ENCODE results near the gene CRTAC1. TPM values are rescaled to one million over a fixed set of nuclear protein-coding genes. Genes with fewer than 3 reads are reported as not detected.
"Not testable (repeated sequence)": the region's sequence is repeated elsewhere in the genome, so short reads cannot be mapped to it uniquely, and the experiment has no call there.

The CRTAC1 gene
- polyA plus RNA-seq, 1 donor (not counting 4 experiments of a cell fraction or from before 2014, with no cell fraction given), result not detected

DNA sequence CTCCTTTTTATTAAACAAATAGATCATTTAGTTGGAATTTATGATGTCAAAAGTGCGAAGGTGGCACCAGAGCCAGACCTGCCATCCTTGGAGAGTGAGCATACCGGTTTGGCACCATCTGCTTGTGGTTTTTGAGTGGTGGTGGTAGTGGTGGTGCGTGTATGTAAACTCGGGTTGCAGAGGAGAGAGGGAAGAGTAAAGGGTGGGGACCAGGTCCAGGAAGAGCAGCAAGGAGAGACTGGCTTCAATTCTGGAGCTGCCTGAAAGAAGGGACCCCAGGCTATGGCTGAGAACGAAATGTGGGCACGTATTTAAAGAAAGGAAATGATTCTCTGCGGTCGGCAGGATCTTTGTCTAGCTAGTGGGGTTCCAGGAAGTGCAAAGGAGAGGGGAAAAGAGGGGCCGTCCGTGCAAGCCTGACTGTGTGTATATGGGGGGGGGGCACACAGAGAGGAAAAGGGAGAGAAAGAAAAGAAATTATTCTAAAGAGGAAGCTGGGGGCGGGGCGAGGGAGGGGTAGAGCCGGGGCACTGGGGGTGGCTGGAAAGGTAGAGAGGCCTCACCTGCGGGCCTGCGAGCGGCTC lies 181.2 kb downstream of the CRTAC1 start:
- peaks cover 39% of the 10 kb centered on the region for H3K4me1 ChIP-seq (ENCODE audit: control insufficient read depth, extremely low read depth, insufficient read depth, low read length)
- FAIRE-seq (peak; percentile 75), DNase-seq (ENCODE audit: low read depth, low spot score) (no peak)
- peak overlapping the region; percentile 57 to 79 (median 67) for H3K4me3 ChIP-seq (ENCODE audit: control insufficient read depth in 2 of 3, extremely low read depth in 1 of 3, insufficient read depth in 2 of 3, low read depth in 1 of 3, low read length in 3 of 3)
- H3K9me1 ChIP-seq (ENCODE audit: control insufficient read depth, extremely low read depth, insufficient read depth, low read length), result peaks cover 6% of the 10 kb centered on the region
- H3K27me3 ChIP-seq (ENCODE audit: control insufficient read depth, extremely low read depth, insufficient read depth, low read length), result no peaks in the 10 kb centered on the region
- peak overlapping the region; percentile 26 for H3K27ac ChIP-seq (ENCODE audit: control insufficient read depth, insufficient read depth, low read length)
- dilution Hi-C loops (cut with MboI; ENCODE audit: extremely low pct_ligation_motif_present, low sequenced_read_pairs), result no loop called here
- peak overlapping the region; percentile 47 for H3K9ac ChIP-seq (ENCODE audit: control insufficient read depth, extremely low read depth, insufficient read depth, low read length)
- H3K4me2 ChIP-seq (ENCODE audit: control insufficient read depth, extremely low read depth, insufficient read depth, low read depth, low read length), result peak overlapping the region; percentile 89
- no peaks in the 10 kb centered on the region for H3K36me3 ChIP-seq (ENCODE audit: control insufficient read depth in 2 of 2, extremely low read depth in 1 of 2, insufficient read depth in 2 of 2, low read length in 2 of 2)
- no peaks in the 10 kb centered on the region for H3K9me3 ChIP-seq (ENCODE audit: control insufficient read depth, low read depth, low read length)
- no peak for TF ChIP-seq EZH2 (IDR thresholded peaks at IDR 0.05; ENCODE audit: low read length)
- TF ChIP-seq, protein P1, sequence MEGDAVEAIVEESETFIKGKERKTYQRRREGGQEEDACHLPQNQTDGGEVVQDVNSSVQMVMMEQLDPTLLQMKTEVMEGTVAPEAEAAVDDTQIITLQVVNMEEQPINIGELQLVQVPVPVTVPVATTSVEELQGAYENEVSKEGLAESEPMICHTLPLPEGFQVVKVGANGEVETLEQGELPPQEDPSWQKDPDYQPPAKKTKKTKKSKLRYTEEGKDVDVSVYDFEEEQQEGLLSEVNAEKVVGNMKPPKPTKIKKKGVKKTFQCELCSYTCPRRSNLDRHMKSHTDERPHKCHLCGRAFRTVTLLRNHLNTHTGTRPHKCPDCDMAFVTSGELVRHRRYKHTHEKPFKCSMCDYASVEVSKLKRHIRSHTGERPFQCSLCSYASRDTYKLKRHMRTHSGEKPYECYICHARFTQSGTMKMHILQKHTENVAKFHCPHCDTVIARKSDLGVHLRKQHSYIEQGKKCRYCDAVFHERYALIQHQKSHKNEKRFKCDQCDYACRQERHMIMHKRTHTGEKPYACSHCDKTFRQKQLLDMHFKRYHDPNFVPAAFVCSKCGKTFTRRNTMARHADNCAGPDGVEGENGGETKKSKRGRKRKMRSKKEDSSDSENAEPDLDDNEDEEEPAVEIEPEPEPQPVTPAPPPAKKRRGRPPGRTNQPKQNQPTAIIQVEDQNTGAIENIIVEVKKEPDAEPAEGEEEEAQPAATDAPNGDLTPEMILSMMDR (optimal IDR thresholded peaks at IDR 0.05 in 1 of 3, IDR thresholded peaks at IDR 0.05 in 1 of 3, conservative IDR thresholded peaks at IDR 0.05 in 1 of 3; ENCODE audit: extremely low read depth in 1 of 3, insufficient read depth in 2 of 3, low read length in 3 of 3), result no peak
- H2AFZ ChIP-seq (ENCODE audit: control insufficient read depth, low read length), result peak overlapping the region; percentile 68
- no peaks in the 10 kb centered on the region for H3K79me2 ChIP-seq (ENCODE audit: control insufficient read depth, insufficient read depth, low read length)
- H4K20me1 ChIP-seq (ENCODE audit: control insufficient read depth, extremely low read depth, insufficient read depth, low read length), result no peaks in the 10 kb centered on the region

DNA sequence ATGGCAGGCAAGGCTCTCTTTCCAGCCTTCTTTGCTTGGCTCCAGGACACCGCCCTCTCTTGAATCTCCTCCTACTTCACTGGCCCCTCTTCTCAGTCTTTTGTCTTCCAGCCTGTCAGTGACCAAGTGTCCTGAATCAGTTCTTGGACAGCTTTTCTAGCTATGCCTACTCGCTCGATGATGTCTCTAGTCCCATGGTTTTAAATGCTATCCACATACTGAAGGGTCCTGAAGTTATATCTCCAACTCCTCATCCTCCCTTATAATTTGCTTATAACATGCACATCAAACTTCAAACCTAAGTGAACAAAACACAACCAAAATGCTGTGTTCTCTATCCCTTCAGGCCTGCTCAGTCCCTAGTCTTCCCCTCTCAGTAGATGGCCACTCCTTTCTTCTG lies 185.7 kb downstream of the CRTAC1 start:
- no peak overlapping the region for H3K9ac ChIP-seq (ENCODE audit: control insufficient read depth, extremely low read depth, insufficient read depth, low read length)
- dilution Hi-C loops (cut with MboI; ENCODE audit: extremely low pct_ligation_motif_present, low sequenced_read_pairs), result no loop called here
- H2AFZ ChIP-seq (ENCODE audit: control insufficient read depth, low read length), result no peak overlapping the region
- no peaks in the 10 kb centered on the region for H3K9me3 ChIP-seq (ENCODE audit: control insufficient read depth, low read depth, low read length)
- DNase-seq (ENCODE audit: low read depth, low spot score) (no peak), FAIRE-seq (no peak)
- no peaks in the 10 kb centered on the region for H4K20me1 ChIP-seq (ENCODE audit: control insufficient read depth, extremely low read depth, insufficient read depth, low read length)
- no peak overlapping the region for H3K4me3 ChIP-seq (ENCODE audit: control insufficient read depth in 2 of 3, extremely low read depth in 1 of 3, insufficient read depth in 2 of 3, low read depth in 1 of 3, low read length in 3 of 3)
- no peaks in the 10 kb centered on the region for H3K9me1 ChIP-seq (ENCODE audit: control insufficient read depth, extremely low read depth, insufficient read depth, low read length)
- no peak overlapping the region for H3K4me2 ChIP-seq (ENCODE audit: control insufficient read depth, extremely low read depth, insufficient read depth, low read depth, low read length)
- H3K27ac ChIP-seq (ENCODE audit: control insufficient read depth, insufficient read depth, low read length), result no peak overlapping the region
- H3K36me3 ChIP-seq (ENCODE audit: control insufficient read depth in 2 of 2, extremely low read depth in 1 of 2, insufficient read depth in 2 of 2, low read length in 2 of 2), result no peaks in the 10 kb centered on the region
- no peaks in the 10 kb centered on the region for H3K27me3 ChIP-seq (ENCODE audit: control insufficient read depth, extremely low read depth, insufficient read depth, low read length)
- H3K79me2 ChIP-seq (ENCODE audit: control insufficient read depth, insufficient read depth, low read length), result no peaks in the 10 kb centered on the region
- no peak for TF ChIP-seq EZH2 (IDR thresholded peaks at IDR 0.05; ENCODE audit: low read length)
- TF ChIP-seq, protein P1 (optimal IDR thresholded peaks at IDR 0.05 in 1 of 3, IDR thresholded peaks at IDR 0.05 in 1 of 3, conservative IDR thresholded peaks at IDR 0.05 in 1 of 3; ENCODE audit: extremely low read depth in 1 of 3, insufficient read depth in 2 of 3, low read length in 3 of 3), result no peak
- peaks cover 18% of the 10 kb centered on the region for H3K4me1 ChIP-seq (ENCODE audit: control insufficient read depth, extremely low read depth, insufficient read depth, low read length)

DNA sequence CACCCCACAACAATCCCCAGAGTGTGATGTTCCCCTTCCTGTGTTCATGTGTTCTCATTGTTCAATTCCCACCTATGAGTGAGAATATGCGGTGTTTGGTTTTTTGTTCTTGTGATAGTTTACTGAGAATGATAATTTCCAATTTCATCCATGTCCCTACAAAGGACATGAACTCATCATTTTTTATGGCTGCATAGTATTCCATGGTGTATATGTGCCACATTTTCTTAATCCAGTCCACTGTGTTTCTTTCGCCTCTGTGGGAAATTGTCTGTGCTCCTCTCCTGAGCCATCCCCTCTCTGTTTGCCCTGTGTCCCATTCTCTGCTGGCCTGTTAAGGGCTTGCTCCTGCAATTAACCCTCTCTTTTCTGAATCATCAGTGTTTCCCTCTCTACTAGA lies 186.4 kb downstream of the CRTAC1 start:
- H3K9ac ChIP-seq (ENCODE audit: control insufficient read depth, extremely low read depth, insufficient read depth, low read length); DNase-seq (ENCODE audit: low read depth, low spot score); H3K9me1 ChIP-seq (ENCODE audit: control insufficient read depth, extremely low read depth, insufficient read depth, low read length); H3K79me2 ChIP-seq (ENCODE audit: control insufficient read depth, insufficient read depth, low read length); H3K4me2 ChIP-seq (ENCODE audit: control insufficient read depth, extremely low read depth, insufficient read depth, low read depth, low read length); H3K4me3 ChIP-seq (ENCODE audit: control insufficient read depth in 2 of 3, extremely low read depth in 1 of 3, insufficient read depth in 2 of 3, low read depth in 1 of 3, low read length in 3 of 3); FAIRE-seq; H3K36me3 ChIP-seq (ENCODE audit: control insufficient read depth in 2 of 2, extremely low read depth in 1 of 2, insufficient read depth in 2 of 2, low read length in 2 of 2); dilution Hi-C loops (cut with MboI; ENCODE audit: extremely low pct_ligation_motif_present, low sequenced_read_pairs); H3K9me3 ChIP-seq (ENCODE audit: control insufficient read depth, low read depth, low read length); H2AFZ ChIP-seq (ENCODE audit: control insufficient read depth, low read length); H4K20me1 ChIP-seq (ENCODE audit: control insufficient read depth, extremely low read depth, insufficient read depth, low read length); H3K27me3 ChIP-seq (ENCODE audit: control insufficient read depth, extremely low read depth, insufficient read depth, low read length); H3K27ac ChIP-seq (ENCODE audit: control insufficient read depth, insufficient read depth, low read length): not testable (repeated sequence)
- peaks cover 17% of the 10 kb centered on the region for H3K4me1 ChIP-seq (ENCODE audit: control insufficient read depth, extremely low read depth, insufficient read depth, low read length)

Measured in keratinocyte (primary cell).